ENCODE results near the gene AIMP2.
"Not testable (repeated sequence)": the region's sequence is repeated elsewhere in the genome, so short reads cannot be mapped to it uniquely, and the experiment has no call there.

The AIMP2 gene

GRCh38 chr7:6026011-6026819 lies 17.1 kb downstream of the AIMP2 start:
- peak; percentile 48 for DNase-seq (ENCODE audit: low read depth)

GRCh38 chr7:6026820-6027311 lies 17.8 kb downstream of the AIMP2 start:
- no peak for DNase-seq (ENCODE audit: low read depth)

- no peak for DNase-seq (ENCODE audit: low read depth)
Observed at GRCh38 chr7:6027806-6028365, 18.8 kb downstream of the AIMP2 start.

- DNase-seq (ENCODE audit: low read depth), result no peak
Observed at GRCh38 chr7:6028563-6028962, 19.5 kb downstream of the AIMP2 start.

GRCh38 chr7:6030988-6031387 lies 21.9 kb downstream of the AIMP2 start, which contains the start of gene ANKRD61:
TSS of gene ANKRD61 (plus strand) at chr7:6031376. CDS start at chr7:6031376, 0 bp downstream.
- DNase-seq (ENCODE audit: low read depth), result no peak

GRCh38 chr7:6031567-6031966 lies 22.5 kb downstream of the AIMP2 start:
- DNase-seq (ENCODE audit: low read depth), result no peak

GRCh38 chr7:6032167-6032566 lies 23.1 kb downstream of the AIMP2 start:
- no peak for DNase-seq (ENCODE audit: low read depth)

- DNase-seq (ENCODE audit: low read depth), result no peak
Observed at GRCh38 chr7:6032641-6033040, 23.6 kb downstream of the AIMP2 start.

- DNase-seq (ENCODE audit: low read depth), result no peak
Observed at GRCh38 chr7:6035165-6035564, 26.1 kb downstream of the AIMP2 start.

- no peak for DNase-seq (ENCODE audit: low read depth)
Observed at GRCh38 chr7:6035686-6036085, 26.6 kb downstream of the AIMP2 start.

GRCh38 chr7:6049780-6050179 lies 40.7 kb downstream of the AIMP2 start:
- DNase-seq (ENCODE audit: low read depth), result no peak

- DNase-seq (ENCODE audit: low read depth), result not testable (repeated sequence)
Observed at GRCh38 chr7:6051185-6051584, 42.1 kb downstream of the AIMP2 start.

GRCh38 chr7:6056616-6057015 lies 47.5 kb downstream of the AIMP2 start:
- DNase-seq (ENCODE audit: low read depth), result no peak

- DNase-seq (ENCODE audit: low read depth), result no peak
Observed at GRCh38 chr7:6057316-6058129, 48.5 kb downstream of the AIMP2 start.

GRCh38 chr7:6059941-6060340 lies 50.9 kb downstream of the AIMP2 start:
- not testable (repeated sequence) for DNase-seq (ENCODE audit: low read depth)

- DNase-seq (ENCODE audit: low read depth), result no peak
Observed at GRCh38 chr7:6071406-6071805, 62.3 kb downstream of the AIMP2 start.
